ENCODE data around the gene GIGYF1.
"Not testable (repeated sequence)": the region's sequence is repeated elsewhere in the genome, so short reads cannot be mapped to it uniquely, and the experiment has no call there.

The GIGYF1 gene

GRCh38 chr7:100720279-100720670 is 26.2 kb upstream of the GIGYF1 start, which contains the start of gene EPO:
Gene EPO, plus strand, starts transcription at chr7:100720468. Its CDS starts 513 bp downstream, at chr7:100720981.
- TF ChIP-seq CTCF (conservative IDR thresholded peaks at IDR 0.05) = no peak
- TF ChIP-seq ZFX (IDR thresholded peaks at IDR 0.05) = no peak
- no peak within 1 kb of the TSS for H3K27ac ChIP-seq

DNA sequence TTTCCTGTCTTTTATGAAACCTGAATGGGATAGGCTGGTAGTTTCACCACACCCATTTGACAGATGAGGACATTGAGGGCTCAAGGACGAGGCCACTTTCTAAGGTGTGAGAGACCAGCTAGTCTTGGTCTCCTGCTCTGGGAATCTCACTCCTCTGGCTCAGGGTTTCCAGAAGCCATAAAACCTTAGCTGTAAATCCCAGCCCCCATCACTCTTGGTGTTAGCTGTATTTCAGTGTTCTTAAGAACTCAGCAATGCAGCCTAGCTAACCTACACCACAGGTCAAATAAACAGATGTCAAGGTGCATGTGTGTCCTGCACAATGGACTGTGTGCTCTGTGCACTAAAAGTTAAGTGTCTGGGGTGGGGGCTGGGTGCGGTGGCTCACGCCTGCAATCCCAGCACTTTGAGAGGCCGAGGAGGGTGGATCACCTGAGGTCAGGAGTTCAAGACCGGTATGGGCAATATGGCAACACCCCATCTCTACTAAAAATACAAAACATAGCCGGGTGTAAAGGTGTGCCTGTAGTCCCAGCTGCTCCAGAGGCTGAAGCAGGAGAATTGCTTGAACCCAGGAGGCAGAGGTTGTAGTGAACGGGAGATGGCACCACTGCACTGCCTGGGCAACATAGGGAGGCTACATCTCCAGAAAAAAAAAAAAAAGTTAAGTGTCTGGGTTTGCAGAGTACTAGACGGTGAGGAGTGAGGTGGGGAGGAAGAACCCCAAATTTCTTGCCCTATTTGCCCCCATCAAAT is 25.7 kb upstream of the GIGYF1 start:
- H3K27ac ChIP-seq = no peak overlapping the region
- TF ChIP-seq CTCF (conservative IDR thresholded peaks at IDR 0.05) (no peak), ZFX (IDR thresholded peaks at IDR 0.05) (no peak)

DNA sequence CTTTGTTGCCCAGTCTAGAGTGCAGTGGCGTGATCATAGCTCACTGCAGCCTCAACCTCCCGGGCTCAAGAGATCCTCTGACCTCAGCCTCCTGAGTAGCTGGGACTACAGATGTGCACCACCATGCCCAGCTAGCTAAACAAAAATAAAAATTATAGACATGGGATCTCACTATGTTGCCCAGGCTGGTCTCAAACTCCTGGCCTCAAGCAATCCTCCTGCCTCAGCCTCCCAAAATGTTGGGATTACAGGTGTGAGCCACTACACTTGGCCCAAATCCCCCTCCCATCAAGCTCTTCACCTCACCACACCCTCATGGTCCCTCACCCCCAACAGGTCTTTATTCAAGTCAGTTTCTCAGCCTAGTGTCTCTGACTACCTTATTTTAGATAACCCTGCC is 23.0 kb upstream of the GIGYF1 start:
- not testable (repeated sequence) for H3K27ac ChIP-seq
- 0 out of 2 replicates have a peak, but pooled peaks have one; percentile 15 for TF ChIP-seq ZFX (IDR thresholded peaks at IDR 0.05)

GRCh38 chr7:100714725-100715124 is 20.7 kb upstream of the GIGYF1 start:
- no peak overlapping the region for H3K27ac ChIP-seq
- TF ChIP-seq ZFX (IDR thresholded peaks at IDR 0.05) (no peak), CTCF (conservative IDR thresholded peaks at IDR 0.05) (no peak)

- H3K27ac ChIP-seq = no peak overlapping the region
- TF ChIP-seq ZFX (IDR thresholded peaks at IDR 0.05) (no peak), CTCF (conservative IDR thresholded peaks at IDR 0.05) (no peak)
Measured at GRCh38 chr7:100711369-100711768, 17.3 kb upstream of the GIGYF1 start.

GRCh38 chr7:100710452-100710851 is 16.4 kb upstream of the GIGYF1 start:
- H3K27ac ChIP-seq = no peak overlapping the region
- no peak for TF ChIP-seq ZFX (IDR thresholded peaks at IDR 0.05)
- no peak for TF ChIP-seq CTCF (conservative IDR thresholded peaks at IDR 0.05)

DNA sequence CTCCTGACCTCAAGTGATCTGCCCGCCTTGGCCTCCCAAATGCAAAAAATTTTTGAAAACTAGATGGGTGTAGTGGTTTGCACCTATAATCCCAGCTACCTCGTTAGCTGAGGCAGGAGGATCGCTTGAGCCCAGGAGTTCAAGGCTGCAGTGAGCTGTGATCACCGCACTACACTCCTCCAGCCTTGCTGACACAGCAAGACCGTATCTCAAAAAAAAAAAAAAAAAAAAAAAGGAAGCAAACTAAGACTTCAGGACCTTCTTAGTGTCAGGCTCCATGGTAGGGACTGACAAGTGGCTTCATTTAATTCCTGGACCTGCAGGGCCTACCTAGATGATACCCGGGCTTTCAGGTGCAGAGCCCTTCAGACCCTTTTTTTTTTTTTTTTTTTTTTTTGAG is 14.3 kb upstream of the GIGYF1 start:
- no peak for TF ChIP-seq ZFX (IDR thresholded peaks at IDR 0.05)
- no peak for TF ChIP-seq CTCF (conservative IDR thresholded peaks at IDR 0.05)
- H3K27ac ChIP-seq = no peak overlapping the region

All from C4-2B (cell line).